Colonic mucosa (tissue), 4 donors: Measurements from ENCODE around the gene NIFK. TPM values are rescaled to one million over a fixed set of nuclear protein-coding genes. Genes with fewer than 3 reads are reported as not detected.
A peak's percentile ranks its signal among the peaks of the same experiment; 100 is the strongest.
"Not testable (repeated sequence)": the region's sequence is repeated elsewhere in the genome, so short reads cannot be mapped to it uniquely, and the experiment has no call there.

ENCODE experiments used
- DNase-seq: peaks from one replicate; pipeline ENCODE4 v3.0.0-alpha.2; 2020
- H3K27ac ChIP-seq: fragments of 200-600 bp; one replicate; pipeline ENCODE4 v1.8.0; 2021
- H3K27me3 ChIP-seq: fragments of 200-600 bp; one replicate; pipeline ENCODE4 v1.8.0; 2021
- H3K36me3 ChIP-seq: fragments of 200-600 bp; one replicate; pipeline ENCODE4 v1.8.0; 2021
- H3K4me1 ChIP-seq: fragments of 200-600 bp; one replicate; pipeline ENCODE4 v1.8.0; 2021; ENCODE audit warnings: mild to moderate bottlenecking
- H3K4me3 ChIP-seq: fragments of 200-600 bp; one replicate; pipeline ENCODE4 v1.8.0; 2021
- H3K9ac ChIP-seq, 2 donors: one replicate each; pipeline ENCODE4 v1.7.0; 2013; ENCODE audit warnings: control low read depth in 2 of 2, low read depth in 2 of 2, low read length in 2 of 2
- H3K9me3 ChIP-seq: fragments of 200-600 bp; one replicate; pipeline ENCODE4 v1.8.0; 2021
- intact Hi-C: fragments of 100-400 bp; cut with DNase I; formaldehyde crosslinking; loops from one replicate; pipeline ENCODE4 v1.14.1; 2022
- total RNA-seq, 2 donors: library from RNA; stranded (reverse); fragmentation: NEBNext Ultra II Directional in 1 of 2; extraction: Animal tissue kit (Norgen Biotek cat#: 25700) in 1 of 2; gene quantifications; one replicate each; pipeline ENCODE4 v1.2.1, GENCODE V29; 2021
- TF ChIP-seq, protein P1 (sequence below): fragments of 200-600 bp; IDR thresholded peaks from one replicate; pipeline ENCODE4 v1.8.0; 2022; ENCODE audit warnings: antibody characterized with exemption, mild to moderate bottlenecking
- donor health status: healthy.
- donor health status: DM: no; HTN: no; CAD: no.
- donor health status: DM: no; HTN: no; CAD: no.

NIFK gene
- total RNA-seq, 2 donors from 2014 or later: 32.9 to 57.7 TPM

DNA sequence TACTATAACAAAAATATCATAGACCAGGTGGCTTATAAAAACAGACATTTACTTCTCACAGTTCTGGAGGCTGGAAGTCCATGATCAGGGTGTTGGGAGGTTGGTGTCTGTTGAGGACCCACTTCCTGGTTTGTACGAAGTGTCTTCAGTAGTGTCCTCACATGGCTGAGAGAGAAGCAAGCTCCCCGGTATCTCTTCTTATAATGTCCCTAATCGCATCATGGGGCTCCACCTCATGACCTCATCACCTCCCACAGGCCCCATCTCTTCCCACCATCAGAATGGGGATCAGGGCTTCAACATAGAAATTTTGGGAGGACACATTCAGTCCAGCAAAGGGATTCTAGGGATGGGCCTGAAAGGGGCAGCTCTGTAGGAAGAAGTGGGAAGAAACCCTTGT is 4.8 kb upstream of the NIFK start:
- intact Hi-C loops: no loop called here
- DNase-seq: no peak

DNA sequence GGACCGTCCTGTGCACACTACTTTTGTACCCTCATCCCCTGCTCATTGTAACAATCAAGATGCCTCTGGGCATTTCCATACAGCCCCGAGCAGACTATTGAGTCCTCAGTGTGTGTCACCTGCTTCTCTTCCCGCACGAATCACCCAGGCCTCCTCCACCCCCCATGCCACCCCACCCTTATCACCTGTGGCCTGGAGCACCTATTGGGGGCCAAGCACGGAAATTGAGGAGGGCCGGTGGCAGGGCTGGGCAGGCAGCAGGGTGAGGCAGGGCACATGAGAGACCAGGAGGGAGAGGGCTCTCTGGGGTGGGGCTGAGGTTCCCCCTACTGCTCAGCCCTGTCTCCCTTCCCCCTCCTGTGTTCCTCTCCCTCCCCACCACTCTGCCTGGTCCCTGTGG is 4.3 kb upstream of the NIFK start:
- TF ChIP-seq, protein P1, sequence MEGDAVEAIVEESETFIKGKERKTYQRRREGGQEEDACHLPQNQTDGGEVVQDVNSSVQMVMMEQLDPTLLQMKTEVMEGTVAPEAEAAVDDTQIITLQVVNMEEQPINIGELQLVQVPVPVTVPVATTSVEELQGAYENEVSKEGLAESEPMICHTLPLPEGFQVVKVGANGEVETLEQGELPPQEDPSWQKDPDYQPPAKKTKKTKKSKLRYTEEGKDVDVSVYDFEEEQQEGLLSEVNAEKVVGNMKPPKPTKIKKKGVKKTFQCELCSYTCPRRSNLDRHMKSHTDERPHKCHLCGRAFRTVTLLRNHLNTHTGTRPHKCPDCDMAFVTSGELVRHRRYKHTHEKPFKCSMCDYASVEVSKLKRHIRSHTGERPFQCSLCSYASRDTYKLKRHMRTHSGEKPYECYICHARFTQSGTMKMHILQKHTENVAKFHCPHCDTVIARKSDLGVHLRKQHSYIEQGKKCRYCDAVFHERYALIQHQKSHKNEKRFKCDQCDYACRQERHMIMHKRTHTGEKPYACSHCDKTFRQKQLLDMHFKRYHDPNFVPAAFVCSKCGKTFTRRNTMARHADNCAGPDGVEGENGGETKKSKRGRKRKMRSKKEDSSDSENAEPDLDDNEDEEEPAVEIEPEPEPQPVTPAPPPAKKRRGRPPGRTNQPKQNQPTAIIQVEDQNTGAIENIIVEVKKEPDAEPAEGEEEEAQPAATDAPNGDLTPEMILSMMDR: no peak
- Histone ChIP-seq H3K4me1 (no peaks in the 10 kb centered on the region), H3K9ac (no peak overlapping the region), H3K9me3 (no peaks in the 10 kb centered on the region), H3K4me3 (no peak overlapping the region), H3K27me3 (no peaks in the 10 kb centered on the region), H3K36me3 (no peaks in the 10 kb centered on the region), H3K27ac (no peak overlapping the region)
- no peak for DNase-seq
- intact Hi-C loops: no loop called here

More for the DNA sequence above, 4.8 kb upstream of the NIFK start:
- Histone ChIP-seq H3K27ac (no peak overlapping the region), H3K36me3 (no peaks in the 10 kb centered on the region), H3K9ac (no peak overlapping the region), H3K4me1 (no peaks in the 10 kb centered on the region), H3K4me3 (no peak overlapping the region), H3K9me3 (no peaks in the 10 kb centered on the region), H3K27me3 (no peaks in the 10 kb centered on the region)
- TF ChIP-seq, protein P1: no peak

DNA sequence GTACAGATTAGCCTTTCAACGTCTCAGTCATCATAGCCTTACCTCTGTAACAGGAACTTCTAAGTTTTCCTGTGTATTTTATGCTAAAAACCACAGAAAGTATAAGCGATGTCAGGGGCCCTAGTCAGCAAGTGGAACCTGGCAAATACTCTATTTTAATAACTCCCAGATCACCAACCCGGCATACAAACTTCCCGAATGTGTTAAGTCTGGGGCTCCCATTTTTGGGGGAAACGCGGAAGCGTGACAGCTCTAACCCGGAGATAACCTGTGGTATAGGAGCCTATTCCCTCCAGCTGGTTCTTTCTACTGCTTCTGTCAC is 574 bp downstream of the NIFK start:
- H3K36me3 ChIP-seq: no peaks in the 10 kb centered on the region
- H3K9me3 ChIP-seq: no peaks in the 10 kb centered on the region
- no peaks in the 10 kb centered on the region for H3K4me1 ChIP-seq
- peak overlapping the region; percentile 51 for H3K27ac ChIP-seq
- intact Hi-C loops: loop anchor here (5.0 kb wide), 1 partner anchor 204 kb away; the partner anchor contains the start of gene RNU4ATAC
- no peak for DNase-seq
- TF ChIP-seq, protein P1: no peak
- H3K4me3 ChIP-seq: peak overlapping the region; percentile 74
- H3K27me3 ChIP-seq: no peaks in the 10 kb centered on the region
- peak overlapping the region; percentile 91 to 97 for H3K9ac ChIP-seq

DNA sequence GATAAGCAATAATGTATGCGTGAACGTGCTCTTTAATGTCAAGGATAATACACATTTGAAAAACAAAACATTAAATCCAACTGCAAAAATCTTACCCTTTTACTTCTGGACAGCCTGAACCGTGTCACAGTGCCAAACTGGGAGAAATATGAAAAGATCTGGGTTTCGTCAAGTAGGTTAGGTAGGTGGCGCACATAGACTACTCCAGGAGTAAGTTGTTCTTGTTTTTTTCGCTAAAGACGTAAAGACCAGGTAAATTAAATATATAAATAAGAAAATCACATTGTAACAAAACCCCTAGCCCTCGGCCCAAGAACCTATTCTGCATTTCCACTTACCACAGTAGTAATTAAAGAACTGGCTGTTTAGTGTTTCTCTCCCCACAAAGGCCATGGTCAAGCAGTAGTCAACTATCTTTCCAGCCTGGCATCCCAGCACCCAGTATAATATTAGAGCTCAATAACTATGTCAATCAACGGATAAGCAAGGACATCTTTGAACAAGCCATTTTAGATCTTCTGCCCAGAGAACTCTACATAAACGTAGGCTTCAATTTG is 1.1 kb downstream of the NIFK start:
- peak overlapping the region in 1 of 2 donors; percentile 97 for H3K9ac ChIP-seq
- H3K9me3 ChIP-seq: no peaks in the 10 kb centered on the region
- peak overlapping the region; percentile 74 for H3K4me3 ChIP-seq
- H3K27me3 ChIP-seq: no peaks in the 10 kb centered on the region
- H3K4me1 ChIP-seq: no peaks in the 10 kb centered on the region
- no peaks in the 10 kb centered on the region for H3K36me3 ChIP-seq
- H3K27ac ChIP-seq: peak overlapping the region; percentile 51
- intact Hi-C loops: loop anchor here (5.0 kb wide), 1 partner anchor 203 kb away; the partner anchor contains the start of gene RNU4ATAC
- TF ChIP-seq, protein P1: no peak
- no peak for DNase-seq

DNA sequence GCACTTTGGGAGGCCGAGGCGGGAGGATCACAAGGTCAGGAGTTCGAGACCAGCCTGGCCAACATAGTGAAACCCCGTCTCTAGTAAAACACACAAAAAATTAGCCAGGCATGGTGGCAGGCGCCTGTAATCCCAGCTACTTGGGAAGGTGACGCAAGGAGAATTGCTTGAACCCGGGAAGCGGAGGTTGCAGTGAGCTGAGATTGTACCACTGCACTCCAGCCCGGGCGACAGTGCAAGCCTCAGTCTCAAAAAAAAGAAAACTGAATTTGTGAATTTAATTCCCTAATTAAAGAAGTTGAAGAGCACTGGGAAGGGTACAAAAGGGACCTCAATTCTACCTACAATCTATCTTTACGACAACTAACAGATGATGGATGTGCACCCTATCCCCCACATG is 2.1 kb downstream of the NIFK start:
- H3K36me3 ChIP-seq, H3K4me3 ChIP-seq, H3K27ac ChIP-seq, H3K9ac ChIP-seq, H3K27me3 ChIP-seq, H3K9me3 ChIP-seq, intact Hi-C loops, DNase-seq, H3K4me1 ChIP-seq: not testable (repeated sequence)

DNA sequence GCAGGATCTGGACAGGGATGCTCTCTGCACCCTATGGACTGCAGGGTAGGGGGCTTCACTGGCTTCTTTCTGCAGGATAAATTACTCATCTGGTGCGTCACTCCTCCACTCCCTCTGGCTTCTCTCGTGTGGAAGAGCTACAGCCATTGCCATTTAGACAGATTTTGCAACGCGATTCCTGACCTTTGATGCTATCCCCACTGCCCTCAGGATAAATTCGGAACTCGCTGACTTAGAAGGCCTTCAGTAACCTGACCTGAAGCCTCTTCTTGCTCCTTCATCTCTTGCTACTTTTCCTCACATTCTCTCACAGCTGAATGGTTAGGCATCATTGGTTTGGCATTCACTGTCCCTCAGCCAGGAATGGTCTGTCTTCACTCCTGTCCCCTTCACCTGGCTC is 5.3 kb downstream of the NIFK start:
- Histone ChIP-seq H3K9me3 (no peaks in the 10 kb centered on the region), H3K27me3 (no peaks in the 10 kb centered on the region), H3K9ac (no peak overlapping the region), H3K4me1 (no peaks in the 10 kb centered on the region), H3K27ac (no peak overlapping the region), H3K36me3 (peaks cover 6% of the 10 kb centered on the region), H3K4me3 (no peak overlapping the region)
- intact Hi-C loops: no loop called here
- DNase-seq: no peak
- TF ChIP-seq, protein P1: no peak
